ENCODE measurements around the gene ADAMTS14.

ADAMTS14 gene

DNA sequence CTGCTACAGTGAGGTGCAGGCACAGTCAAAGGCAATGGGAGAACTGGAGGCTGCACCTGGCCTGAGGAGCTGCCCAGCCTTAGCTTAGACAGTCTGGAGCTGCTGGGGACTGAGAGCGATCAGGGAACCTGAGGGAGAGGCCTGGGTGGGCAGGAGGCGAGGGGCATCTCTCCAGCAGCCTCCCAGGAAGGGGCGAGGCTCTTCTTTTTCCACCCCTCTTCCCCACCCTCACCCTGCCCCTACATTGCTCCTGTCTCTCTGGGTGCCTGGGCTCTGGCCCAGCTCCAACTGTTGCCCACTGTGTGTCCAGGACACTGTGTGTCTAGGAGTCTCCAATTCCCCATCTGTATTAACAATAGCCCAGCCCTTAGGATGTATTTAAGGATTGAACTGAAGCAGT lies 76.0 kb downstream of the ADAMTS14 start:
- TF ChIP-seq GATA1 (IDR thresholded peaks at IDR 0.05; ENCODE audit: low read depth, low read length) (no peak), POLR2A (IDR thresholded peaks at IDR 0.05; ENCODE audit: low read length) (no peak)

DNA sequence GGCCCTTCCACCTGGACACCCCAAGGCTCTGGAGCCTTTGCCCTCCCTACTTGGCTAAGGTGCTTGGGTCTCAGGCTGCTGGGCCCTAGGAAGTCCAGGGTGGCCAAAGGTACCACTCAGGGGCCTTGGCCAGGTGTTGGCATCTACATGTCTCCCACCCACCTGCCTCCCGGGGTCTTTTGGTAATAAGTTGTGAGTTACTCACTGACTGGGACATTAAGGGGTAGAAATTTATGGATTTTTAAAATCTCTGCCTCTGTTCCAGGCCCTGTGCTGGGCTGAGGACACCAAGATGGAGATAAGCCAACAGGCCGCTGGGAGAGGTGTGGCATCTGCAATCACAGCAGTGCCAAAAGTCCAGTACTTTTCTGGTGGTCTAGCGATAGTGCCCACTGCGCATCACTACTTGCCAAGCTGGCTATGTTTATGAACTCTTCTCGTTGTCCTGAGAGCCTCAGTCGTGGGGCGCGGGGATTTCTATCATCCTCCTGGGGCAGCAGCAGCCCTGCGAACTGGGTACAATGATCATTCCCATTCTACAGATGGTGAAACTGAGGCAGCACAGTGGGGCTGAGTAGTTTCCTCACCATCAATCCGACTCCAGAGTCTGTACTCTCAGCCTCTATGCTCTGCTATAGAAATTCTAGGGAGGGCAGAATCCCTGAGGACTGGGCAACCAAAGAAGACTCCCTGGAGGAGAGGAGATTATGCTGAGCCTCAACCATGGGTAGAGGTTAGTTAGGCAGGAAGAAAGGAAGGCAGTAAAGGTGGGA lies 76.7 kb downstream of the ADAMTS14 start:
- DNase-seq = no peak

More for the DNA sequence above, 76.0 kb downstream of the ADAMTS14 start:
- no peak for DNase-seq

GRCh38 chr10:70749756-70750155 lies 77.5 kb downstream of the ADAMTS14 start:
- no peak for TF ChIP-seq GATA1 (IDR thresholded peaks at IDR 0.05; ENCODE audit: low read depth, low read length)
- no peak for TF ChIP-seq POLR2A (IDR thresholded peaks at IDR 0.05; ENCODE audit: low read length)

More for the DNA sequence above, 76.7 kb downstream of the ADAMTS14 start:
- TF ChIP-seq GATA1 (IDR thresholded peaks at IDR 0.05; ENCODE audit: low read depth, low read length) (no peak), POLR2A (IDR thresholded peaks at IDR 0.05; ENCODE audit: low read length) (no peak)

GRCh38 chr10:70750156-70750703 lies 77.9 kb downstream of the ADAMTS14 start:
- no peak for DNase-seq
- TF ChIP-seq GATA1 (IDR thresholded peaks at IDR 0.05; ENCODE audit: low read depth, low read length) (no peak), POLR2A (IDR thresholded peaks at IDR 0.05; ENCODE audit: low read length) (no peak)

More at GRCh38 chr10:70749756-70750155, 77.5 kb downstream of the ADAMTS14 start:
- no peak for DNase-seq

- no peak for DNase-seq
- TF ChIP-seq POLR2A (IDR thresholded peaks at IDR 0.05; ENCODE audit: low read length) (no peak), GATA1 (IDR thresholded peaks at IDR 0.05; ENCODE audit: low read depth, low read length) (no peak)
These were observed 79.0 kb downstream of the ADAMTS14 start for GRCh38 chr10:70751356-70751755.

GRCh38 chr10:70751991-70752390 lies 79.7 kb downstream of the ADAMTS14 start:
- DNase-seq = no peak
- TF ChIP-seq POLR2A (IDR thresholded peaks at IDR 0.05; ENCODE audit: low read length) (no peak), GATA1 (IDR thresholded peaks at IDR 0.05; ENCODE audit: low read depth, low read length) (no peak)

GRCh38 chr10:70752571-70752970 lies 80.3 kb downstream of the ADAMTS14 start:
- DNase-seq = no peak
- TF ChIP-seq GATA1 (IDR thresholded peaks at IDR 0.05; ENCODE audit: low read depth, low read length) (no peak), POLR2A (IDR thresholded peaks at IDR 0.05; ENCODE audit: low read length) (no peak)

DNA sequence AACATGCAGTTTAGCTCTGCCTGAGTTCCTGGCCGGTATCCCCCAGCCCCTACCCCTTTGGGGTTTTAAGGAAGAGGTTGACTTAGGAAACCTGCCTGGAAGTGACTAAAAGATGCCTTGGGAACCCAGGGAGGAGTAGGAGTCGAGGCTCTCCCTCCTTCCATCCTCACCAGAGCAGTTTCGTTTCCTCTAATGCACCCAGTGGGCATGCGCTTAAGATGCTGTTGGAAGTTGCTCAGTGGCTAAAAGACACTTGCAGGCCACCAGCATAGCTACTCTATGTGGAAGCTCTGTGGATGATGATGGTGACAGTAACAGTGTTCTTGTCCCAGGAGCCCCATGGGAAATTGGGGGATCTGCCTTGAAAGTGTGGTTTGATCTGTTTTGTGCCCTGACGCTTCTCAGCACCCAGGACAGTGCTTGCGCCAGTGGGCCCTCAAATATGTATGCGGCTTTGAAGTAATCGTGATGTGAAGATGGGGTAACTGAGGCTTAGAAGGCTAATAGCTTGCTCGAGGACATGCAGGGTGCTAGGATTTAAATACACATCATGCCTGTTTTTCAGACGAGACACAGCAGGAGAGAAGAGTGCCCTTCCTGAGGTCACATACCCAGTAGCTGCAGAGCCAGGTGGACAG lies 80.8 kb downstream of the ADAMTS14 start:
- TF ChIP-seq GATA1 (IDR thresholded peaks at IDR 0.05; ENCODE audit: low read depth, low read length) (no peak), POLR2A (IDR thresholded peaks at IDR 0.05; ENCODE audit: low read length) (no peak)
- no peak for DNase-seq

DNA sequence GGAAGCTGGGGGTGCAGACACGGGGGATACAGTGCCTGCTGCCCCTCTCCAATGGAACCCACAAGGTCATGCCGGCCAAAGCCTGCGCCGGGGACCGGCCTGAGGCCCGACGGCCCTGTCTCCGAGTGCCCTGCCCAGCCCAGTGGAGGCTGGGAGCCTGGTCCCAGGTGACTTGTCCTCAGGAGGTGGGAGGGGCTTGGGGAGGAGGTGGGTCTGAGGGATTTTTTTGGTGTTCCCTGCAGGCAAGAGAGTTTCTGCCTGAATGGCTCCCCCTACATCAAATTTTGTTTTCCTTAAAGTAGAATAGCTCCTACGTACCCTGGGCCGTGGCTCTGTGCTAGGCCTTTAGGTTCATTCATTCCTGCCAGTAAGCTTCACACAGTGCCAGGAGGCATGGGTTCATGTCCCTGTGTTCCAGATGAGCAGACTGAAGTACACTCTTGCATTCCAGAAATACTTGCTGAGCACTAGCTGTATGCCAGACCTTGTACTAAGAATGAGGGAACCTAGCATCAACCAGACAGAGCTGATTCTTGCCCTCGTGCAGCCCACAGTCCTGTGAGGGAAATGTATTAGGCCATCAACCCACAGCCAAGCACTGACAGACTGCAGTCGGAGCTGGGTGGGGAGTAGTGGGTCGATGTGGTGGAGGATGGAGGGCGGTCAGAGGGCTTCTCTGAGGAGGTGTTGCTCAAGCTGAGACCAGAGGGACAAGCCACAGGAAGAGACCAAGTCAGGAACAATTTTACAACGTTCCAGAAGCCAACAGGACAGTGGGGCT lies 81.7 kb downstream of the ADAMTS14 start:
- no peak for TF ChIP-seq POLR2A (IDR thresholded peaks at IDR 0.05; ENCODE audit: low read length)
- TF ChIP-seq GATA1 (IDR thresholded peaks at IDR 0.05; ENCODE audit: low read depth, low read length) = no peak
- DNase-seq = no peak

GRCh38 chr10:70756700-70757360 lies 84.5 kb downstream of the ADAMTS14 start:
- TF ChIP-seq POLR2A (IDR thresholded peaks at IDR 0.05; ENCODE audit: low read length) = no peak
- no peak for TF ChIP-seq GATA1 (IDR thresholded peaks at IDR 0.05; ENCODE audit: low read depth, low read length)
- DNase-seq = no peak

DNA sequence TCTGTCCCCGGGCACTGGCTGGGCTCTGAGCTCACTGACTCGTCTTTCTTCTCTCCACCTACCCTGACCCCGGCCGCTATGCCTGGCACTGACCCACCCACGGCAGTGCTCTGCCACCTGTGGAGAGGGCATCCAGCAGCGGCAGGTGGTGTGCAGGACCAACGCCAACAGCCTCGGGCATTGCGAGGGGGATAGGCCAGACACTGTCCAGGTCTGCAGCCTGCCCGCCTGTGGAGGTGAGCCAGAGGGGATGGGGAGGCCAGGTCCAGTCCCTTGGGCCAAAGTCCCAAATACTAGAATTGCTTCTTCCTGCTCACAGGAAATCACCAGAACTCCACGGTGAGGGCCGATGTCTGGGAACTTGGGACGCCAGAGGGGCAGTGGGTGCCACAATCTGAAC lies 85.5 kb downstream of the ADAMTS14 start:
- no peak for TF ChIP-seq GATA1 (IDR thresholded peaks at IDR 0.05; ENCODE audit: low read depth, low read length)
- no peak for TF ChIP-seq POLR2A (IDR thresholded peaks at IDR 0.05; ENCODE audit: low read length)
- DNase-seq = no peak

- peak; percentile 42 to 69 for DNase-seq
- TF ChIP-seq POLR2A (IDR thresholded peaks at IDR 0.05; ENCODE audit: low read length) (no peak), GATA1 (IDR thresholded peaks at IDR 0.05; ENCODE audit: low read depth, low read length) (no peak)
These were observed 86.6 kb downstream of the ADAMTS14 start for GRCh38 chr10:70758757-70759514.

DNA sequence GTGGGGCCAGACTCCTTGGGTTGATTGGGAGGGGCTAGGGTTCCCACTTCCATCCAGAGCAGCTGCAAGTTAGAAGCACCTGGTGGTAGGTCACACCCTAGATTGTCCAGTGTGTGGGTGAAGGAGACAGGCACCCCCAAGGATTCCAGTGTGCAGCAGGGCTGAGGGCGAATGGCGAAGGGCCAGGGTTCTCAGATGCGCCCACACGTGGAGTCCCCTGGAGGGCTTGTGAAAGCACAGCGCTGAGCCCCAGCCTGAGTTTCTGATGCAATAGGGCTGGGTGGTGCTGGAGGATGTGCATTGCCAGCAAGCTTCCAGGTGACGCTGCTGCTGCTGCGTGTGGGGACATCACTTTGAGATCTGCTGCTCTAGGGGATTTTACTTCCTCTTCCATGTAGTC lies 87.5 kb downstream of the ADAMTS14 start:
- DNase-seq = peak in 1 of 2 experiments; percentile 2
- TF ChIP-seq GATA1 (IDR thresholded peaks at IDR 0.05; ENCODE audit: low read depth, low read length) (no peak), POLR2A (IDR thresholded peaks at IDR 0.05; ENCODE audit: low read length) (no peak)

Measured in erythroblast (primary cell).